ENCODE data around the gene GAPDH. TPM values are rescaled to one million over a fixed set of nuclear protein-coding genes. Genes with fewer than 3 reads are reported as not detected.
"Not testable (repeated sequence)": the region's sequence is repeated elsewhere in the genome, so short reads cannot be mapped to it uniquely, and the experiment has no call there.

GAPDH gene
- total RNA-seq, 1 donor from 2014 or later: 2,230 TPM

GRCh38 chr12:6582196-6582595, 47.9 kb downstream of the GAPDH start:
- Mint-ChIP-seq H3K27ac (no peak overlapping the region), H3K36me3 (ENCODE audit: insufficient read depth) (peaks cover 46% of the 10 kb centered on the region), H3K4me1 (ENCODE audit: low read depth) (no peaks in the 10 kb centered on the region), H3K27me3 (no peaks in the 10 kb centered on the region), H3K4me3 (ENCODE audit: low read depth) (no peak overlapping the region), H3K9me3 (ENCODE audit: low read depth) (no peaks in the 10 kb centered on the region)
- no peak for DNase-seq (ENCODE audit: low spot score, unreplicated experiment)
- peak; percentile 45 for TF ChIP-seq CTCF (IDR thresholded peaks at IDR 0.05; ENCODE audit: unreplicated experiment)

GRCh38 chr12:6582959-6583358, 48.6 kb downstream of the GAPDH start:
- Mint-ChIP-seq H3K9me3 (ENCODE audit: low read depth) (no peaks in the 10 kb centered on the region), H3K36me3 (ENCODE audit: insufficient read depth) (peaks cover 47% of the 10 kb centered on the region), H3K27ac (no peak overlapping the region), H3K27me3 (no peaks in the 10 kb centered on the region), H3K4me3 (ENCODE audit: low read depth) (no peak overlapping the region), H3K4me1 (ENCODE audit: low read depth) (no peaks in the 10 kb centered on the region)
- no peak for DNase-seq (ENCODE audit: low spot score, unreplicated experiment)
- no peak for TF ChIP-seq CTCF (IDR thresholded peaks at IDR 0.05; ENCODE audit: unreplicated experiment)

- H3K4me1 Mint-ChIP-seq (ENCODE audit: low read depth): no peaks in the 10 kb centered on the region
- H3K4me3 Mint-ChIP-seq (ENCODE audit: low read depth): no peak overlapping the region
- H3K27ac Mint-ChIP-seq: no peak overlapping the region
- no peaks in the 10 kb centered on the region for H3K9me3 Mint-ChIP-seq (ENCODE audit: low read depth)
- peaks cover 43% of the 10 kb centered on the region for H3K36me3 Mint-ChIP-seq (ENCODE audit: insufficient read depth)
- no peak for TF ChIP-seq CTCF (IDR thresholded peaks at IDR 0.05; ENCODE audit: unreplicated experiment)
- H3K27me3 Mint-ChIP-seq: no peaks in the 10 kb centered on the region
- DNase-seq (ENCODE audit: low spot score, unreplicated experiment): no peak
Observed at GRCh38 chr12:6584293-6584692, 50.0 kb downstream of the GAPDH start.

- H3K27ac Mint-ChIP-seq: not testable (repeated sequence)
Observed at GRCh38 chr12:6586569-6586968, 52.3 kb downstream of the GAPDH start.

More at GRCh38 chr12:6586569-6586968, 52.3 kb downstream of the GAPDH start:
- not testable (repeated sequence) for DNase-seq (ENCODE audit: low spot score, unreplicated experiment); H3K9me3 Mint-ChIP-seq (ENCODE audit: low read depth); H3K4me3 Mint-ChIP-seq (ENCODE audit: low read depth); H3K4me1 Mint-ChIP-seq (ENCODE audit: low read depth); H3K27me3 Mint-ChIP-seq
- H3K36me3 Mint-ChIP-seq (ENCODE audit: insufficient read depth): peaks cover 44% of the 10 kb centered on the region

Other genes starting within 250 kb of the GAPDH start
- 40.5 and 44.0 TPM in 2 replicates for gene PLEKHG6, start 223.8 kb upstream of the GAPDH start, total RNA-seq
- gene TNFRSF1A, start 192.4 kb upstream of the GAPDH start, total RNA-seq: 67.5 and 68.8 TPM in 2 replicates
- gene SCNN1A, start 159.0 kb upstream of the GAPDH start, total RNA-seq: 14.3 and 23.1 TPM in 2 replicates
- gene LTBR, start 150.4 kb upstream of the GAPDH start, total RNA-seq: 17.8 and 18.3 TPM in 2 replicates
- gene CD27, start 89.6 kb upstream of the GAPDH start, total RNA-seq: not detected in 2 replicates
- gene TAPBPL, start 82.5 kb upstream of the GAPDH start, total RNA-seq: 2.4 TPM in 2 replicates
- 3.6 and 5.5 TPM in 2 replicates for gene VAMP1, start 63.8 kb upstream of the GAPDH start, total RNA-seq
- 279 and 297 TPM in 2 replicates for gene MRPL51, start 41.3 kb upstream of the GAPDH start, total RNA-seq
- 97.4 and 99.1 TPM in 2 replicates for gene NCAPD2, start 40.4 kb upstream of the GAPDH start, total RNA-seq
- 21.7 and 22.3 TPM in 2 replicates for gene IFFO1, start 21.5 kb downstream of the GAPDH start, total RNA-seq
- 95.9 and 96.0 TPM in 2 replicates for gene NOP2, start 33.8 kb downstream of the GAPDH start, total RNA-seq
- 370 and 406 TPM in 2 replicates for gene CHD4, start 72.9 kb downstream of the GAPDH start, total RNA-seq
- 0.27 TPM in 1 of 2 replicates, not detected in the other for gene LPAR5, start 101.4 kb downstream of the GAPDH start, total RNA-seq
- 5.0 and 5.6 TPM in 2 replicates for gene ACRBP, start 112.9 kb downstream of the GAPDH start, total RNA-seq
- gene ING4, start 128.6 kb downstream of the GAPDH start, total RNA-seq: 105 and 110 TPM in 2 replicates
- 159 and 164 TPM in 2 replicates for gene ZNF384, start 154.9 kb downstream of the GAPDH start, total RNA-seq
- gene PIANP, start 166.3 kb downstream of the GAPDH start, total RNA-seq: 2.0 and 2.4 TPM in 2 replicates
- gene COPS7A, start 189.5 kb downstream of the GAPDH start, total RNA-seq: 42.6 and 45.5 TPM in 2 replicates
- 281 and 305 TPM in 2 replicates for gene MLF2, start 218.6 kb downstream of the GAPDH start, total RNA-seq
- gene PTMS, start 231.8 kb downstream of the GAPDH start, total RNA-seq: 414 and 480 TPM in 2 replicates
- gene LAG3, start 238.0 kb downstream of the GAPDH start, total RNA-seq: 2.2 and 2.5 TPM in 2 replicates

Measured in progenitor cell of endocrine pancreas (in vitro differentiated cells).